ENCODE results near the gene LRRN1. TPM values are rescaled to one million over a fixed set of nuclear protein-coding genes. Genes with fewer than 3 reads are reported as not detected.

The LRRN1 gene
- not detected for total RNA-seq (2021; fragmentation: NEBNext Ultra II Directional; extraction: Animal tissue kit (Norgen Biotek cat#: 25700))
- long read RNA-seq, result 0 reads

DNA sequence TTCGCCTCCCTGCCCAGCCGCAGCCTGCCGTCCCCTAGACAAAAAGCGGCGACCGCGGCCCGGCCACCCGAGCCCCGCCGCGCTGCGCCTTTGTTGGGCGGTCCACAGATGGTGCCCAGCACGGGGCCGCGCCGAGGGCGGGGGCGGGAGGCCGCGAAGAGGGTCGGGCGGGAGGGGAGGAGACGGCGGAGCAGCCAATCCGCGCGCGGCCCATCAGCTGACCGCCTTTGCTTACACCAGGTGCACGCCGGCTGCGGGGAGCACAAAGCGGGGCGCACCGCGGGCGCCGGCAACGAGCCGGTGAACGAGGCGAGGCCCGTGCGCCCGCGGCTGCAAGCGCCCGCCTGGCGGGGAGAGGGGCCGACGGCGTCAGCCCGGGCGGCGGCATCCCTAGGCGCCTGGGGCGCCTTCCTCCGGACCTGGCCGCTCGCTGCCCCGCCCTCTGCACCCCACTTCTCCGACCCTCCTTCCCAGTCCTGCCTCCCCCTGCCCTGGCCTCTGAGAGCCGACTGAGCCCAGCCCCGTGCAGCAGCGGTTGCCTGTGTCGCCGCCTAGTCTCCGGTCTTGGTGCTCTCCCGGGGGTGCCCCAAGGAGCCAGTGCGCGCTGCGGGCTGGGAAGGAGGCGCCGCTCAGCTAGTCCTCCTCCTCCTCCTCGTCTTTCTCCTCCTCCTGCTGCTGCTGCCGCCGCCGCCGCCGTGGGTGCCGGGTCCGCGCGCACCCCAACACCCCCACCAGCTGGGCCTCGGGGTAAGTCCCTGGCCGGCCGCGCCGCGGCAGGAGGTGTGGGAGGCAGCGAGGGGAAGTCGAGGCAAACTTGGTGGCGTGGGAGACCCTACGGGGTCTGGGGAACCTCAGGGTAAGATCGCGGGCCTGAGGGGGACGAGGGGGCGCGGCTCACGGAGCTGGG is at the start of gene LRRN1:
Gene LRRN1, plus strand, starts transcription at position 259 of the 907 bp plus-strand sequence. CDS start 45,211 bp downstream, outside the sequence.
- TF ChIP-seq, protein P1, sequence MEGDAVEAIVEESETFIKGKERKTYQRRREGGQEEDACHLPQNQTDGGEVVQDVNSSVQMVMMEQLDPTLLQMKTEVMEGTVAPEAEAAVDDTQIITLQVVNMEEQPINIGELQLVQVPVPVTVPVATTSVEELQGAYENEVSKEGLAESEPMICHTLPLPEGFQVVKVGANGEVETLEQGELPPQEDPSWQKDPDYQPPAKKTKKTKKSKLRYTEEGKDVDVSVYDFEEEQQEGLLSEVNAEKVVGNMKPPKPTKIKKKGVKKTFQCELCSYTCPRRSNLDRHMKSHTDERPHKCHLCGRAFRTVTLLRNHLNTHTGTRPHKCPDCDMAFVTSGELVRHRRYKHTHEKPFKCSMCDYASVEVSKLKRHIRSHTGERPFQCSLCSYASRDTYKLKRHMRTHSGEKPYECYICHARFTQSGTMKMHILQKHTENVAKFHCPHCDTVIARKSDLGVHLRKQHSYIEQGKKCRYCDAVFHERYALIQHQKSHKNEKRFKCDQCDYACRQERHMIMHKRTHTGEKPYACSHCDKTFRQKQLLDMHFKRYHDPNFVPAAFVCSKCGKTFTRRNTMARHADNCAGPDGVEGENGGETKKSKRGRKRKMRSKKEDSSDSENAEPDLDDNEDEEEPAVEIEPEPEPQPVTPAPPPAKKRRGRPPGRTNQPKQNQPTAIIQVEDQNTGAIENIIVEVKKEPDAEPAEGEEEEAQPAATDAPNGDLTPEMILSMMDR (IDR thresholded peaks at IDR 0.05), result no peak
- Mint-ChIP-seq H3K4me1 (ENCODE audit: low read depth) (no peaks in the 10 kb centered on the region), H3K36me3 (ENCODE audit: low read depth) (0 out of 2 replicates have a peak, but pooled peaks cover 5% of the 10 kb centered on the region), H3K27me3 (ENCODE audit: insufficient read depth) (peaks cover 6% of the 10 kb centered on the region), H3K27ac (no peak within 1 kb of the TSS), H3K9me3 (peaks cover 21% of the 10 kb centered on the region), H3K4me3 (no peak within 1 kb of the TSS)
- DNase-seq, result no peak

DNA sequence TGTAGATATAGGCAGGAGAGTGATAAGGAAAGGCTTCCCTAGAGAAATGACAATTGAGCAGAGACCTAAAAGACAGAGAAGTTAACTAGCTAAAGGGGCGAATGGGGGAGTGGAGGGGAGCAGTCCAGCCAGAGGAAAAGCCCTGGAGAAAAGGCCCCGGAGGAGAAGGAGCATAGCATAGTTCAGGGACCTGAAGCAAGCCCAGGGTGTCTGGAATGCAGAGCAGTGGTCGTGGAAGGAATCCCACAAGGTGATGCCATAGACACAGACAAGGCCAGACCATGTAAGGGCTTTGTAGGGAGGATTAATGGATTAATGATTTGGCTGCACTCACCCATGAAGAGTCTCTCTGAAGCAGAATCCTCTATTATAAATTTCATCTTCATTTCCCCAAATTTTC is 45.8 kb upstream of the LRRN1 start:
- TF ChIP-seq, protein P1 (IDR thresholded peaks at IDR 0.05), result no peak
- Mint-ChIP-seq H3K27me3 (ENCODE audit: insufficient read depth) (no peaks in the 10 kb centered on the region), H3K9me3 (peaks cover 52% of the 10 kb centered on the region), H3K36me3 (ENCODE audit: low read depth) (peaks cover 6% of the 10 kb centered on the region; the same call in 1 of the 2 replicates), H3K4me1 (ENCODE audit: low read depth) (no peaks in the 10 kb centered on the region), H3K4me3 (no peak overlapping the region), H3K27ac (no peak overlapping the region)
- DNase-seq, result no peak

DNA sequence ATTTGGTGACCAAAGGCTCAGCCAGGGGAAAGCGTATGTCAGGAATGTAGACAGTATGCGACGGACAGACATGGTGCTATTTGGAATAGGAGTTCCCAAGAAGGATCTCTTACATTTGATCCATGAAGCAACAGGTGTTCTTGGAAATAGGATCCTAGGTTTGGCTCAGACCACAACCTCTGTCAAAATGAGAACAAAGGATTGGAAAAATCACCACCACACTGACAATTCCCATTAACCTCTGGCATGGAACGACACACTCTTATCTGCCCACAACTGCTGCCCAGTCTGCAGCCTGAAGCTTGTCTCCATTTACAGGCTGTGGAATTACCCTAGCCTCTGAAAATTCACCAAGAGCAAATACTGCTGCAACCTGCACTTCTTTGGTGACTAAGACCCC is 33.6 kb upstream of the LRRN1 start:
- TF ChIP-seq, protein P1 (IDR thresholded peaks at IDR 0.05), result no peak
- no peak for DNase-seq
- H3K9me3 Mint-ChIP-seq, result peaks cover 50% of the 10 kb centered on the region
- no peaks in the 10 kb centered on the region for H3K36me3 Mint-ChIP-seq (ENCODE audit: low read depth)
- no peak overlapping the region for H3K27ac Mint-ChIP-seq
- no peaks in the 10 kb centered on the region for H3K27me3 Mint-ChIP-seq (ENCODE audit: insufficient read depth)
- H3K4me3 Mint-ChIP-seq, result no peak overlapping the region
- no peaks in the 10 kb centered on the region for H3K4me1 Mint-ChIP-seq (ENCODE audit: low read depth)

DNA sequence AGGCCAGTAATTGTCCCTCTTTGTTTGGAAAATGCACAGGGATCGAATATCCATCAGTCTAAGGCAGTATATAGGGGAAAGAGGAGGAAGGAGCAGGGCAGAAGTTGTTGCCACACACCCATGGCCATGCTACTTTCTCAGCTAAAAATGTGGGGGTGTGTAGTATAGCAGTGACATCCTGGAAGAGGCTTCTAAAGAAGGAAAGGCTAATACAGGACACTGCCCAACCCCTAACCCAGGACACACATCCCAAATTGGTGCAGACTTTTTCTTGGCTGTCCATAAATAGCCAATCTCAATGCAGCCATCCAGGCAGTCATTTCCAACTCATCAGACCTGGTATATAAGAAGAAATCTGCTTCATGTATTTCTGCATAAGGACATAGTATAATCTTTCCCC is 33.1 kb upstream of the LRRN1 start:
- Mint-ChIP-seq H3K4me1 (ENCODE audit: low read depth) (no peaks in the 10 kb centered on the region), H3K27me3 (ENCODE audit: insufficient read depth) (no peaks in the 10 kb centered on the region), H3K27ac (no peak overlapping the region), H3K36me3 (ENCODE audit: low read depth) (no peaks in the 10 kb centered on the region), H3K4me3 (no peak overlapping the region), H3K9me3 (peaks cover 55% of the 10 kb centered on the region)
- no peak for DNase-seq
- TF ChIP-seq, protein P1 (IDR thresholded peaks at IDR 0.05), result no peak

DNA sequence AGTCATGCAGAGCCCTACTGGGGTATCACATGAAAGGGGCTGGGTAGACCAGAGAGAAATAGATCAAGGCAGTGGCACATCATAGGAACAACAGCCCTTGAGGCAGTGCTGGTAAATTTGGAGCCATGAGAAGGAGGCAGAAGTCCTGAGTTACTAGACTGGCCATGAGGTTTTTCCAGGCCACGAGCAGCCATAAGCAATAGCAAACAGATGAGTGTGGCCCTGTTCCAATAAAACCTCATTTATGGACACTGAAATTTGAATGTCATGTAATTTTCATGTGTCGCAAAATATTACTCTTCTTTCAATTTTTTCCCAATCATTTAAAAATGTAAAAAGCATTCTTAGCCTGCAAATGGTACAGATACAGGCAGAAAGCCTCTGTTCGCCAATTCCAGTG is 28.1 kb upstream of the LRRN1 start:
- no peak overlapping the region for H3K27ac Mint-ChIP-seq
- H3K4me1 Mint-ChIP-seq (ENCODE audit: low read depth), result no peaks in the 10 kb centered on the region

More for the DNA sequence above, 28.1 kb upstream of the LRRN1 start:
- H3K4me3 Mint-ChIP-seq, result no peak overlapping the region
- TF ChIP-seq, protein P1 (IDR thresholded peaks at IDR 0.05), result no peak
- H3K27me3 Mint-ChIP-seq (ENCODE audit: insufficient read depth), result no peaks in the 10 kb centered on the region
- peaks cover 66% of the 10 kb centered on the region for H3K9me3 Mint-ChIP-seq
- no peak for DNase-seq
- H3K36me3 Mint-ChIP-seq (ENCODE audit: low read depth), result no peaks in the 10 kb centered on the region
